GM04503 (cell line): ENCODE data around the gene NHERF1.

Experiments
- DNase-seq: peaks from one replicate; pipeline ENCODE4 v3.0.0-alpha.2; 2012; ENCODE audit warnings: low read depth

The NHERF1 gene

DNA sequence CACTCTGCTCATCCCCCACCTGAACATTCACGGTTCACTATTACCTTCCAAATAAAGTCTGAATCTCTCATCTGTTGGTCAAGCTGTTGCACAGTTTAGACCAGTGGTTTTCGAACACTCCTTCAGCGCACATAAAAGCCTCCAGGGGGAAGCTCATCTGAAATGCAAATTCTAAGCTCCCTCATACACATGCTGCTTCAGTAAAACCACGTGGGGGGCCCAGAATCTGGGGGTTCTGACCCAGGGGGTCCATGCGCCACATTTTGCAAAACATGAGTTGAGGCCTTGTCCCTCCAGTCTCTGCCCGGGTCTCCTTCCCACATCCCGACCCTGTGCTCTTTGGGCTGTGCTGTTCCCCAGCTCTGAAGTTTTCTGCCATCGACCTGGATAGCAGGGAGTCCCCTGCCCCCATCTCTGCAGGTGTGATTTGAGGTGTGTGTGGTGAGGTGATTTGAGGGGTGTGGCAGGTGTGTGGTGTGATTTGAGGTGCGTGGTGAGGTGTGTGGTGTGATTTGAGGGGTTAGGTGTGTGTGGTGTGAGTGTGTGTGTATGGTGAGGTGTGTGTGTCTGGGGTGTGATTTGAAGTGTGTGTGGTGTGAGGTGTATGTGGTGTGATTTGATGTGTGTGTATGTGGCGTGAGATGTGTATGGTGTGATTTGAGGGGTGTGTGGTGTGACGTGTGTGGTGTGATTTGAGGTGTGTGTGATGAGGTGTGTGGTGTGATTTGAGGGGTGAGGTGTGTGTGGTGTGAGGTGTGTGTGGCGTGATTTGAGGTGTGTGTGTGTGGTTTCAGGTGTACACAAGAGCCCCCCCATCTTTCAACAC, 16.2 kb upstream of the NHERF1 start:
- no peak for DNase-seq

- no peak for DNase-seq
Observed at GRCh38 chr17:74733365-74734122, 14.9 kb upstream of the NHERF1 start.

GRCh38 chr17:74734256-74734655, 14.2 kb upstream of the NHERF1 start:
- no peak for DNase-seq

DNA sequence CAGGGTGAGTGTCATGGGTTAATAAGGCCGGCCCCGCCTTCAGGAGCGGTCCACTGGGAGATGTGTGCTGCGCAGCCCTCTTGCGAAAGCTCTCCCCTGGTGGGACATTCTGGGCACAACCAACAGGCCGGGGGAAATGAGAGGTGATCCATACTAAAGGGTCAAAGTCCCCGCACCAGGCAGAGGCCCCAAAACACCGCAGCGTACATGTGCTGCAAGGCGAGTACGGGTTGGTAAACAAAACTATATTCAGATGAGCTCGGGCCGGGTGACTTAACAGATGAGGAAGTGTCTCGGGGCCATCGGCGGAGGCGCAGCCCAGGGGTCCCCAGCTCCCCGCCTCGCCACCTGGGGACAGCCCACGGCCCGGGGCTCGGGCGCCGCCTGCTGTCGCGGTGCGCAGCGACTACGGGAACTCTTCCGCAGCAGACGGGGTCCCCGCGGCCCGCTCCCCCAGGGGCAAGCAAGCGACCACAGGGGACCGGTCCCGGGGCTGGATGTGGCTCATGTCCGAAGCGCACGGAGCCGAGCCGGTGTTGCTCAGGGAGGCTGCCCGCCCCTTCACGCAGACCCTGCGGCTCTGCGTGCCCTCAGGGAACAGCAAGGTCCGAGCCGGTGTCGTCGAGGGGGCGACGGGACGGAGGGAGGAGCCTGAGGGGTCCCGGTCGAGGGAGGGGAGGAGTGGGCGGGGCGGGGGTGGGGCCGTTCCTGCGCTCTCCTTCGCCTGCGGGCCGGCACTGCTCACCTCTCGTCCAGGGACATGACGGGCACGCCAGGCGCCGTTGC, 11.7 kb upstream of the NHERF1 start, which contains the start of gene RAB37:
TSS of gene RAB37 (plus strand) at position 744 of the 786 bp plus-strand sequence. CDS start at position 761, 17 bp downstream.
- no peak for DNase-seq

DNA sequence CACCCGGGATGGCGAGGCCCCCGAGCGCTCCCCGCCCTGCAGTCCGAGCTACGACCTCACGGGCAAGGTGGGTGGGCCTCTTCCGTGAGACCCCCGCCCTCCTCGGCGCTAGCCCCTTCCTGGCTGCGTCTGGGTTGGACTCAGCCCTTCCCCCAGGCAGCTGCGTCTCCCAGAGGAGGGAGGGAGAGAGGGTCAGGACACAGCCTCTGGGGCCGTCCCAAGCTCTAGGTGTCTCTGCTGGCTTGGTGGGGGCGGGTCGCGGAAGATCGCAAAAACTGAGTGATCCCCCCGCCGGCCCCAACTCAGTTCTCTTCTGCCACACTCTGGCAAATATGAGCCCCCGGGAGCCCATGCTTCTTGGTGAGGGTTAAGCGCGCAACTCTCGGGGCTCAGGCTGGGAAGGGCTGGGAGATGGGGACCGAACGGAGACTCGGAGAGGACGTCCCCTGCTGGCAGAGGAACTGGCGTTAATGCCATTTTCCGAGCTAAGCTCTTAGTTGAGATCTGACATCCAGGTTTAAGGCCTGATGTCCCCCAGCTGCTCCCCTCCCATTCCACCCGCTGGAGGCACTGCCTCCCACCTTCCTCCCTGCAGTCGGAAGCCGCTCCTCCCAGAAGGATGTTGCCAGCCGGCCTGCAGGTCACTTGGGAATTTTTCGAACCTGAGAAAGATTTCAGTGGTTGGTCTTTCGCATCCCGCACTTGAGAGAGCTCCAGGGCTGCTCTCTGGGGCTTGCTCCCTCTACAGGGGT, 11.0 kb upstream of the NHERF1 start:
- DNase-seq = no peak

DNA sequence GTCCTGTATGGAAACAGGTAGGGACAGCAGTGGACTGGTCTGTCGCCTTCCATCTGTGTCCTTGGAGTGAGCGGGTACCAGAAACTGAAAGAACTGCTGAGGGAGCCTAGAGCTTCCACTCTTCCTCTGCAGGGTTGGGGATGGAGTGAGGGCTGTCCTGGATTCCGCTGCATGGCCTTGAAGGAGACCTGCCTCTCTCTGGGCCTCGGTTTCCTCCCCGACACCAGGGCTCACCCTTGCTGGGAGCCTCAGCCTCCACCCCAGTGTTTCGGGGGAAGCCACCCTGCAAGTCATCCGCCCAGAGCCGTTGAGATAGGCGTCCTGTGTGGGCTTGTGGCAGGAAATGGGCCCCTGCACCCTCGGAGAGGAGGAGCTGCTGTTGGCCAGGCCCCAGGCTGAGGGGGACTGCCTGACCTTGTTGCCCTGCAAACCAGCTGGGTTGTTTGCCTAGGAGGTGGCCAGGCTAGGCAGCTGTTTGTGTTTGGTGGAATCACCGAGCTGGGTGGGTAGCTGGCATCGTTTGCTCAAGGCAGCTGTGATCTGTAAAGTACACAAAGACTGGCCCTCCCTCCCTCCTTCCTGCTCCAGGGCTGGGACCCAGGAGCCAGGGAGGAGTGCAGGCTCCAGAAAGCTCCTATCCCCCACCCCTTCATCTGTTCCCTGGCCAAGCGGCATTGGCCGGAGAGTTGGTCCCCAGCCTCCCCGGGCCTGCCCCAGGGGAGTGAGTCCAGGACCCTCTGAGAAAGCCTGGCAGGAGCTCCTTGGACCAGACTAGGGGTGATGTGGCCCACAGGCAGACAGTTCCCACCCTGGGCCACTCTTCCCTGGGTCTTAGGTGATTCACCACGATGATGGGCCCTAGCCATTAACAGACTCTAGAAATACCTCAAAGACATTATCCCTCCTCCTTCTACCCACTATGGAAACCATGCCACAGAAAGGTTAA, 10.1 kb upstream of the NHERF1 start:
- no peak for DNase-seq

GRCh38 chr17:74739227-74739831, 9.1 kb upstream of the NHERF1 start:
- DNase-seq = no peak

- no peak for DNase-seq
Observed at GRCh38 chr17:74740173-74740572, 8.3 kb upstream of the NHERF1 start.

GRCh38 chr17:74740641-74741387, 7.6 kb upstream of the NHERF1 start:
- DNase-seq = no peak

DNA sequence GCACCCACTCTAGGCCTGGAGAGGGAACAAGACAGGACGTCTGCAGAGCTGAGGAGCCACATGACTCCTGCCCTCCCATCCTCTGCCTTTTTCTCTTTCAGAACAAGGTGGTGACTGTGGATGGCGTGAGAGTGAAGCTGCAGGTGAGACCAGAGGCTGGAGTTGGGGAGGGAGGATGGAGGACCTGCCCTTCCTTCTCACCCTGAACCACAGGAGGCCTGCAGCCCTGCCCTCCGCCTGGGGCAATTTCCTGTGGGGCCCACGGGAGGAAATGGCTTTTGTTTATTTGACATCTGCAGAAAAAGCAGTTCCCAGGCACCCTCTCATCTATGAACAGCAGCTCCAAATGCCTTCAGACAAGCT, 6.3 kb upstream of the NHERF1 start:
- DNase-seq = no peak

GRCh38 chr17:74742978-74743545, 5.4 kb upstream of the NHERF1 start:
- DNase-seq = no peak

DNA sequence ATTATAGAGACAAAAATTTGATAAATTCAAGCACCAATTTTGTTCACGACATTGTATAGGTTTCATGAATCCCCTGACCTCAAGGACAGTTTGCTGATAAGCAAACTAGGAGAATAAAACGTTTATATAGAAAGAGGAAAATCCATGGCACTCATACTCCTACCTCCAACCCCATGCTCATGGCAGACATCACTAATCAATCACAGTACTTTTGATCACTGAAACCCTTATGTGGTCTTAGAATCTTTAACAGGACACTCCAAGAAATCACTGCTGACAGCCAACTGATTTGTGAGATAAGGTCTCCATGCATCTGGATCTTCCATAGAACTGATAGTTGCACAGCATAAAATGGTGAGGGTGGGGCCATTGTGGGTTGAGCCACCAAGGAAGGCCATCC, 4.7 kb upstream of the NHERF1 start:
- DNase-seq = no peak

DNA sequence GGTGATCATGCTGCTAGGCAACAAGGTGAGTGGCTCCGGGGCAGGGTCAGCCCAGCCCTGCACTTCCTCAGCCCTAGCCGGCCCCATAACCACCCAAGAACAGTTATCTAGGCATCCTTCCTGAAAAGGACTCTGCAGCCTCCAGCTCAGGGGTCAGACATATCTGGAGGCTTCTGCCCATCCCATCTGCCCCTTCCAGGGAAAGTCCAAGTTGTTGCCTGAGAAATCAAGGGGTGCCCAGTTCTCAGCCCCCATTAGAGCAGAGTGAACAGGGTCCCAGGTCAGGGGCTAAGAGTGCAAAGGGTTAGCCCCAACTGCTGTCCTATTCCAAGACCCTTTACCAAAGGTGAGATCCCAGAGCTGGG, 4.1 kb upstream of the NHERF1 start:
- no peak for DNase-seq

GRCh38 chr17:74744714-74745547, 3.5 kb upstream of the NHERF1 start:
- DNase-seq = no peak

GRCh38 chr17:74745548-74746177, 2.8 kb upstream of the NHERF1 start:
- DNase-seq = no peak

DNA sequence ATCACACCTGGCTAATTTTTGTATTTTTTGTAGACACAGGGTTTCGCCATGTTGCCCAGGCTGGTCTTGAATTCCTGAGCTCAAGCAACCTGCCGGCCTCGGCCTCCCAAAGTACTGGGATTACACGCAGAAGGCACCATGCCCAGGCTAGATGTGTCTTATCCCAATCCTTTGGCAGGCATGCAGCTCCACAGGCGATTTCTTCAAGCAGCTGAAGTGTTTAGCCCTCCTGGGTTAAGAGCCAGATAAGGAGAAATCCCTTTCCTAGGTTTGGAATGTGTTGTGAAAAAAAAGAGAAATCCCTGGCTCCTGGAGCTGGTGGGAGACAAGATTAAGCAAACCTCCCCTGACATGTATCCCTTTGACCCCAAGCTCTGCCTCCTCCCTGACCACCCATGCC, 2.1 kb upstream of the NHERF1 start:
- DNase-seq = no peak

DNA sequence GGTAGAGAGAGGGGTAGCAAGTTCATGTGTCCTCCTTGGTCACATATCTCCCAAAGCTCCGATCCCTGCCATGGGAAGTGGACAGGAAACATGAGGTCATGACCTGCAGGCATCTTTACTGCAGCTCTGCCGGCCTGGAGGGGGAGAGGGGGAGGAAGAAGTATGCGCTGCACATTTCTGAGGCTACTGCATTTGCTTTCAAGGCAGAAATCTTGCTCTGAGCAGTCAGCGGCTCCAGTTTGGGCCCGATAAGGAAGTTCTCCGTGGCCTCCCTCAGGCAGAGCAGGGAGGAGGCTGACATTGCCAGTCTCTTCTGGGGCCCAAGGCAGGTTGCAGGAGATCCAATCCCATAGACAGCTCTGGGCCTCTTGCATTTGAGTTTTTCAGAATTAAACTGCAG, 1.5 kb upstream of the NHERF1 start:
- no peak for DNase-seq

DNA sequence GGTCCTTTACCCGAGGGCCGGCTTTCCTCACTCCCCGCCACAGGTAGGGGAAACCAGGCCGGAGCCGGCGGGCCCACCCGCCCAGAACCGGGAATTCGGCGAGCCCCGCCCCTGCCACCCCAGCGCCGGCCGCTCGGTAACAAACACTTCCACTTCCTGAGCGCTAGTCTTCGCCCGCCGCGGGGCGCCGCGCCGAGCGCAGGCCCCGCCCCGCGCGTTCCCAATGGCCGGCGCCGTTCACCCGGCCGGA, 224 bp upstream of the NHERF1 start:
- no peak for DNase-seq
